CD4-positive, alpha-beta T cell treated with Interleukin-10 for 1 hour (primary cell): ENCODE results near the gene WDFY1.
A peak's percentile ranks its signal among the peaks of the same experiment; 100 is the strongest.

ENCODE experiments used
- DNase-seq: peaks from one replicate; pipeline ENCODE4 v3.0.0-alpha.2; 2020

The WDFY1 gene

DNA sequence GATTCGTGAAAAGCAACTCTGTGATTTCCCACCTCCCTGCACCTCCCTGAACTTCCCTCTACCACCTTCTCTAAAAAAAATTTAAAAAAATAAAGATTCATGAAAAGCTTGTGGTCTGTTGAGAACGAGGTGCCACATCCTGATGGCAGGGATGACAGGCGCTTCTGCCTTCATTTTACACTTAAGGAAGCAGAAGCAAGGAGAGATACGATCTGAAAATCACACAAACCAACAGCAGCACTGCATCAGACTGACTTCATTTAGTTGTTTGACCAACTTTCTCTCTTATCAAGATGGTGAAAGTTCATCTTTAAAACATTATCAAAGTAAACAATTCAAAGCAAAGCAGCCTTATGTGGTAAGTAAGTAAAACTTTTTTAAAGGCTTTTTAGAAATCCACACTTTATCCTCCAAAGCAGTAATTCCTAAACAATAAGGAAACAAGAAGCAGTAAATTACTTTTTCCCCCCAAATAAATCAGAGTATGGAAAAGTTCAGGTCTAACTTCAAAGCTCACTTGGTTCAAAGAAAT lies 15.5 kb downstream of the WDFY1 start:
- DNase-seq: peak; percentile 49

GRCh38 chr2:223928113-223929006 lies 16.8 kb downstream of the WDFY1 start:
- DNase-seq: no peak

DNA sequence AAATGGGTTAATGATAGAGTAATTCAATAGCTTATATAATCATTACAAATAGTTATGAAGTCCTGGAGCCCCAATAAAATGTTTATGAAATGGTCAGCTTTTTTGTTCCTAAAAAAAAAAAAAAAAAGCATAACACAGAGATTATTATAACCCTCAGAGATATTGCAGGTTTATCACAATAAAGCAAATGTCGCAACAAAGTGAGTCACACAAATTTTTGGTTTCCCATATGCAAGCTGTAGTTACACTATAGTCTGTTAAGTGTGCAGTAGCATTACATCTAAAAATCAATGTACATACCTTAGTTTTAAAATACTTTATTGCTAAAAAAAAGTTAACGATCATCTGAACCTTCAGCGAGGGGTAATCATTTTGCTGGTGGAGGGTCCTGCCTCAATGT lies 20.0 kb downstream of the WDFY1 start:
- no peak for DNase-seq

GRCh38 chr2:223923976-223924375 lies 21.2 kb downstream of the WDFY1 start:
- DNase-seq: no peak

DNA sequence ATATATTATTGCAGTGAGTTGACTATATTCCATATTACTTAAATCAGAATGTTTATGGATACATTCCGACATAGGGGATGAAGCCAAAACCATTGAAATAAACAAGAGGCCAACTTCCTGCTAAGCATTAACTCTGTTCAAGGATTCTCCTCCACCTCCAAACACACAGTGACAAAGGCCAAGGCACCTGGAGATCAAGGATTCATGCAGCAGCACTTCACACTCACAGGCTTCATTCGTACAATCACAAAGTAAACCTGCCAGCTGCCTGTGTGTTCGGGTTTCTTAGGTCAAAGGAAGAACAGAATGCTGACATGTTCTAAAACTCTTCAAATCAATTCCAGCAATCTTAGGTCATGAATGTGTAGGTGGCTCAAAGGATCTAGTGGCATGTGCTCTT lies 22.8 kb downstream of the WDFY1 start:
- no peak for DNase-seq

GRCh38 chr2:223921204-223921603 lies 23.9 kb downstream of the WDFY1 start:
- DNase-seq: no peak

GRCh38 chr2:223920109-223920508 lies 25.0 kb downstream of the WDFY1 start:
- DNase-seq: no peak

DNA sequence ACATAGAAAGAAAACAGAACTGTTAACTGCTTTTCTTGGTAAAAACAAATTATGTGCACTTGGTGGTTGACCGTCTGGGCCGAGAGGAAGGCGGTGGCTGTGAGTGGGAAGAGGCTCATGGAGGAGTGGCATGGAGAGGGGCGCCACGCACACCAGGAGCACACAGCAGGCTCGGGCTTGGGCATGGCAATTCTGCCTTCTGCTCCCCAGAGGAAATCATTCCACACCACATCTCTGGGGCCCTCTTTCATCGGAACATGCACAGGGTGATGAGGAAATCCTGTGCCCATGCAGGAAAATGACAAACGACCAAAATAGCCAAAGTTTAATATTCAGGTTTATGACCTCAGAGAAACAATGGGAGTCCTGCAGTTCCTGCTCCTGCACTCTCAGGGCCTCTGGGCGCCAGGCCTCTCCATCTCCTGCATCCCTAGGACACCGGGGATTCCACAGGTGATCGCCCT lies 26.4 kb downstream of the WDFY1 start:
- DNase-seq: no peak

DNA sequence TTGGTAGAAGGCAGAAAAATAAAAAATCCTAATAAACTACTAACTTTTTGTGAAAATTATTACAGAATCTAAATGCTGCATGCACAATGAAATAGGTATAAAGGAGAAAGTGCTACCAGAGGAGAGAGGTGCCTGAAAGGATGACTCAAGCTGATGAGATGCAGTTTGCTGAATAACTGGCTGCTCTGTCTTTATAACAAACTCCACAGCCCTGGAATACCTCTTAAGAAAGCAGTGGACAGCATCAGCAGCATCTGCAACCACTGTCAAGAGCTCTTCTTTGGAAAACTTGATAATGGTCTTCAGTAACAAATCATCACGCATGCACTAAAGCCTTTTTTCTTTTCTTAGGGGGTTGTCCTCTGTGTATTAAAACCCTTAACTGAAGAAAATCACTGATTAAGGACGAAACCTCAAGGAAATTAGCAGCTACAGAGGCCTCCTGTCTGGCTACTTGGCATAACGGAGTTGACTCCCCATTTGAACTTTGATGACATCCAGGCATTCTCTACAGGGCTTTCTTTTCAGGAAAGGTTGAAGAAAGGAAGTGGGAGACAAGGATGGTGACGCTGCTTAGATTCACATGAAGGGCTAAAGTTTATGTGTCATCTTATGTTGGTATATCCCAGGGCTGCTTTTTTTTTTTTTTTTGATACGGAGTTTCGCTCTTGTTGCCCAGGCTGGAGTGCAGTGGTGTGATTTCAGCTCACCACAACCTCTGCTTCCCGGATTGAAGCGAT lies 28.8 kb downstream of the WDFY1 start:
- no peak for DNase-seq

DNA sequence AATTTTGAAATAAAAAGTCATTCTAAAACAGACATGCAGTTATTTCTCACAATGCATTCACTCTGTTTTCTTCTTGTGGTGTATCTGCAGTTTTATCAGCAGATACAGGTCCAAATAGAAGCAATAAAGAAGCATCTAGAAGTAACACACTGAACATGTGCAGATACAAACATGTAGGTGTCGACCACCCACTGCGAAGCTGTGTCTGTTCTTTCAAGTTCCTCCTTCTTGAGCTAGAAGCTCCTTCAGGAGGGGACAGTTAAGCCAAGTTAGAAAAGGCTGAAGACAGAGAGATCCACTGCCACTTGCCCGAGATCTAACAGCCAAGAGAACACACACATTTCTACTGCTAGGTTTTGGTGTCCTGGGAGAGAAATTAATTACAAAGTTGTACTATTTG lies 30.1 kb downstream of the WDFY1 start:
- DNase-seq: no peak

DNA sequence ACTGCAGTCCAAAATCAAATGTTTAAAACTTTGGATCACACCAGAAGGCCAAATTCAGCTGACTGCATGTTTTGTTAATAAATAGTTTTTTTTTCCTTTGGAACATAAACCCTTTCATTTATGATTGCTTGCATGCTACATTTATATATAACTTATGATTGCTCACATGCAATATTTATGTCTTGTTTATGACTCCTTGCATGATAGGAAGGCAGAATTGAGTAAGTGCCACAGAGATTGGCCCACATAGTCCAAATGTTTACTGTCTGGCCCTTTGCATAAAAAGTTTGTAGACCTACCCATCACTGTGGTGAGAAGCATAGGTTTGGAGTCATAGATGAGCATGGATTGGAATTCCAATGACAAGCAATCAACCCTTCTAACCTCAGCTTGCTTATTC lies 30.8 kb downstream of the WDFY1 start:
- no peak for DNase-seq

- no peak for DNase-seq
Measured at GRCh38 chr2:223909001-223909741, 36.0 kb downstream of the WDFY1 start.

GRCh38 chr2:223908304-223908998 lies 36.7 kb downstream of the WDFY1 start:
- no peak for DNase-seq

DNA sequence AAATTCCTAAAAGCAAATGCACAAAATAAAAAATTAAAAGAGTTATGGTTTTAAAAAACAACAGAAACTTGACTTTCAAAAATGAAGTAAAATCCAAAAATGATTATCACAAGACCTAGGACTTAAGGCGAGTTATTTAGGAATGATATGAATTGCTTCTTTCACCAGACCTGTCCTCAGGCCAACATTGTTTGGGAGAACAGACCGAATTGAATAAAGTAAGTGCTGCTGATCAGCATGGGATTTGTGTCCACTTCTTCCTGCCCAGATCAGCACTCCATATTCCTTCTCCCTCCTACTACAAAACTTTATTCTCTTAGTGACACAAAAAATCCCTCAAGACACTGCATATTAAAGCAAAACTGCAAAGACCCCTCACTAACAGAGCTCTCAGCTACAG lies 39.1 kb downstream of the WDFY1 start:
- DNase-seq: no peak

DNA sequence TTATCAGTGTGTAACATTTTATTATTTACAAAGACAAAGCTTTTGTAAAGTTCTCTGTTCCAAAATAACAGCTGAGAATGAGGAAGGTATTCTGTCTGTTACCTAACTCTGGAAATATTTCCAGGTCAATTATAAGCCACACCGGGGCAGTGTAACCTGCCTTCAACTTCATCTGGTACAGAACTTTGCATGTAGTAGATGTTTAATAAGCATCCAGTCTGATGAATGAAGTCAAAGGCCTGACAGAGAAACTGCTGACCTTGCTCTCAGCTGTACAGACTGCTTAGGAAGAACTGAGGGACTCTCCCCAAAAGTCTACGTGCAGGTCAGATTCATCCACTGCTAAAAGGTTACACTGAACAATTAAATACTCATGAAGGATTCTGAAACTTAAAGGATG lies 43.3 kb downstream of the WDFY1 start:
- DNase-seq: no peak

DNA sequence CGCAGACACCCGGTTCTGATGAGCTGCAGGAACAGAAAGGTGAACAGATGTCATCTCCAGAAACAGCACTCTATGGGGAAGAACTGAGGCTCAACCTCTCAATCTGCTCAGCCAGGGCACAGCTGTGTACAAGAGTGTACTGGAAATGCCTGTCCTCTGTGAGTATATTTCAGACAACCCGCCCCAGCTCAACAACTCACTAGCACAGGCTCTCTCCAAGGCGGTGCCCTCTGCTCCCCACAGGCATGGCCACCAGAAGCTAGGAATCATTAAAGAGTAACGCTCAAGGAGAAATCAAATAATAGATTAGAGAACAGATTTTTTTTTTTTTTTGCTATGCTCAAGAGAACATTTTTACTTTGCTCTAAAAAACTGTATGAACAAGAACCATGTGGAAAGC lies 43.8 kb downstream of the WDFY1 start:
- DNase-seq: no peak

DNA sequence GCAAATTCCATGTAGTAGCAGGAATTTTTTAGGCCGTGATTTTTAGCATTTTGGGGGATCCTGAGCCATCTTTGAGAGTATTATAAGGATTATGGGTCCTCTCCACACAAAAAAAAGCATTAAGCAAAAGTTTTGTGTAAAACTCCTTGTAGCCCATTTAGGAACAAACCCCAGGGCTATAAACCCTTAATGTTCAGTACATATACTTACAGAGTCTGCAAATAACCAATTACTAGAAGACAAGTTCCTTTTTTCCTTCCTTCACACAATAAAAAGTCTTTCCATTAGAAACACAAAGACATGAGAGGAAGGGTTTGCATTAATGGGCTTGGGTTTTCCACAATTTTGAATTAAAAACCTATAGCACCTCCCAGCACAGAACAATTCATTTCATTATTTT lies 44.6 kb downstream of the WDFY1 start:
- DNase-seq: no peak

DNA sequence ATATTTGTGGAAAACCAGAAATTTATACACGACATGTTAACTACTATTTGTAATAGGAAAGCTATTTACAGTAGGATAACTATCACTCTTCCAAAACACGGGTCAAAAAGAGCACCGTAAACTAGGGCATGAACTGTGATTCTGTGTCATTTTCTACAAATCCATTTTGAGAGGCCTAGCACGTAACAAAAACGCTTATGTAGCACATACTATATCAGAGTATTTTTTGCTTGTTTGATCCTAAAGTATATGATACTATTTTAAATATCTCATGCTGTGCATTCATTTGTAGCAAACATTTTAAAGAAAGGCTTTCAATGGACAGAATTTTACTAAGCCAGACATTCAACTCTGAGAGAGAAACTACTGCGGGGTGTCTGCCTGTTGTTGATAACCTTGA lies 45.1 kb downstream of the WDFY1 start:
- no peak for DNase-seq

DNA sequence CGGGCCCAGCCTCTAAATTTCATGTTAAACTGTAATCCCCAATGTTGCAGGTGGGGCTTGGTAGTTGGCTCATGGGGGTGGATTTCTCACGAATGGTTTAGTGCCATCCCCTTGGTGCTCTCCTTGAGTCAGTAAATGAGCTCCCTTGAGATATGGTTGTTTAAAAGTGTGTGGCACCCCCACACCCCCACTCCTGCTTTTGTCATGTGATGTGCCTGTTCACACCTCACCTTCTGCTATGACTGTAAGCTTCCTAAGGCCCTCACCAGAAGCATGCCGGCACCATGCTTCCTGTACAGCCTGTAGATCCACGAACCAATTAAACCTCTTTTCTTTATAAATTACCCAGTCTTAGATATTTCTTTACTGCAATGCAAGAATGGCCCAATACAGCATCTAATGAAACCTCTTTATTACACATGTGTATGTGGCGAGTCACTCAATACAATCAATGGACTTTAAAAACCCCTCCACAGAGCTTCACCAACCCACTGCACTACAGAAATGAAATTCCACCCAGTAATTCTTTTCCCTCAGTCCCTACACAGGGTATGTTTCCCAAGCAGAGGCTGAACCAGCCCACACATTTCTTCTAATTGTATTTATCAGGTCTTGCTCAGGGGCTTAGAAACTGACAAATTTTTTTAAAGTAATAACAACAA lies 47.3 kb downstream of the WDFY1 start:
- DNase-seq: no peak

DNA sequence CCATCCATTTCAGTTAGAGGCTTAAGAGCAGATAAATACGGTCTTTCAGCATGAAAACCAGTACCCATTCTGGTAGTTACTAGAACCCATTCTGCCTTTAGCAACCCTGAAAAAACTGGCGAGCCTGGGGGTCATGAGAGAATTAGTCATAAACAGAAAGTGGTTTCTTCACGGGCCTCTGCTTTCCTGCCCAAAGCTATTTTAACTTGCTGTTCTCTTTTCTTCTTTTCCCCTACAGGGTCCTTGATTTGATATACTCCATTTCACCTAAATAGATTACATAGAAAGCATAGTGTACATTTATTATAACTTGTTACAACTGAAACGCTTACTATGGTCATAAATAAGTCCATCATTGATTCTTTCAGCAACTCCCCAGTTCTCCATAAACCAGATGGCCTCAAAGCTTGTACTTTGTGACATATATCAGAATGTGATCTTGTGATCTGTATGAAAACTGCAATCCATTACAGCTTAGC lies 48.3 kb downstream of the WDFY1 start:
- DNase-seq: peak; percentile 13

DNA sequence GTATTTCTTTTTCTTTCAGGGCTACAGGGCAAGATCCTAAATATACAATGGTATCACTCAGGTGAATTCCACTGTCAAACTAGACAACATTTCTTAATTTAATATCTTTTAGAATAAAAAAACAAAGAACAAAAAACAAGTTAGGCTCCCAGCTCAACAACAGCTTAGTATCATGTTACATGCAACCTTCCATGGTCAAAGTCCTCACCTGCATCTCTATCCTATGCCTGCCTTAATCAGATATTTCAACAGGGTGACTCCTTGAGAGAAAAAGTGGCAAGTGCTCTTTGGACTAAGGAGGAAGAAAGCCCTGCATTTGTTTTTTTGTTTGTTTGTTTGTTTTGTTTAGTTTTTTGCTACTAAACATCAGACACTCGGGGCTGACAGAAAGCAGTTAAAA lies 50.2 kb downstream of the WDFY1 start:
- DNase-seq: no peak

- no peak for DNase-seq
Measured at GRCh38 chr2:223894009-223894408, 51.1 kb downstream of the WDFY1 start.
